ENCODE data around the gene ADAT2.
"Not testable (repeated sequence)": the region's sequence is repeated elsewhere in the genome, so short reads cannot be mapped to it uniquely, and the experiment has no call there.

The ADAT2 gene

GRCh38 chr6:143450453-143451371 lies at the start of gene ADAT2, which contains the start of gene PEX3:
Gene ADAT2, minus strand, starts transcription at chr6:143450695. Its CDS starts 37 bp downstream, at chr6:143450658.
Gene PEX3, plus strand, starts transcription at chr6:143450805. Its CDS starts 238 bp downstream, at chr6:143451043.
- DNase-seq, result peak; percentile 77

- no peak for DNase-seq
These were observed 47.9 kb upstream of the ADAT2 start for GRCh38 chr6:143498428-143498827.

GRCh38 chr6:143496974-143497373 lies 46.5 kb upstream of the ADAT2 start:
- no peak for DNase-seq

- no peak for DNase-seq
These were observed 40.3 kb upstream of the ADAT2 start for GRCh38 chr6:143490775-143491174.

- no peak for DNase-seq
These were observed 39.7 kb upstream of the ADAT2 start for GRCh38 chr6:143490244-143490643.

GRCh38 chr6:143486752-143487151 lies 36.3 kb upstream of the ADAT2 start:
- no peak for DNase-seq

GRCh38 chr6:143485967-143486366 lies 35.5 kb upstream of the ADAT2 start:
- DNase-seq, result no peak

GRCh38 chr6:143482593-143482992 lies 32.1 kb upstream of the ADAT2 start:
- DNase-seq, result no peak

GRCh38 chr6:143478479-143479062 lies 28.1 kb upstream of the ADAT2 start:
- DNase-seq, result no peak

GRCh38 chr6:143476545-143476944 lies 26.1 kb upstream of the ADAT2 start:
- DNase-seq, result no peak

- no peak for DNase-seq
These were observed 21.3 kb upstream of the ADAT2 start for GRCh38 chr6:143471822-143472221.

- not testable (repeated sequence) for DNase-seq
These were observed 18.3 kb upstream of the ADAT2 start for GRCh38 chr6:143468823-143469222.

- no peak for DNase-seq
These were observed 17.5 kb upstream of the ADAT2 start for GRCh38 chr6:143468026-143468425.

GRCh38 chr6:143465546-143465945 lies 15.1 kb upstream of the ADAT2 start:
- no peak for DNase-seq

GRCh38 chr6:143457563-143458359 lies 7.3 kb upstream of the ADAT2 start:
- DNase-seq, result no peak

GRCh38 chr6:143451531-143451930 lies 1.0 kb upstream of the ADAT2 start:
- no peak for DNase-seq

- DNase-seq, result no peak
These were observed 612 bp downstream of the ADAT2 start for GRCh38 chr6:143449714-143450452.

- no peak for DNase-seq
These were observed 1.3 kb downstream of the ADAT2 start for GRCh38 chr6:143449082-143449713.

- DNase-seq, result not testable (repeated sequence)
These were observed 2.6 kb downstream of the ADAT2 start for GRCh38 chr6:143447865-143448264.

GRCh38 chr6:143443096-143443495 lies 7.4 kb downstream of the ADAT2 start:
- no peak for DNase-seq

GRCh38 chr6:143441680-143442545 lies 8.6 kb downstream of the ADAT2 start:
- DNase-seq, result no peak

Measured in NCI-H1930 (cell line).